ENCODE measurements around the gene KRT23. TPM values are rescaled to one million over a fixed set of nuclear protein-coding genes. Genes with fewer than 3 reads are reported as not detected.

Gene KRT23
- total and polyA plus RNA-seq, 2 experiments from 2014 or later = not detected

- no peak for TF ChIP-seq ZNF462 (CRISPR knock-in tag; IDR thresholded peaks at IDR 0.05)
These were observed 34.9 kb downstream of the KRT23 start (continued) for GRCh38 chr17:40902498-40902897.

- Histone ChIP-seq H3K4me2 (no peak overlapping the region), H2AFZ (no peak overlapping the region), H3K27ac (ENCODE audit: low read depth) (no peak overlapping the region), H3K4me1 (ENCODE audit: insufficient read depth) (no peaks in the 10 kb centered on the region; the same call in 1 of the 2 replicates), H3F3A (replicated peaks; ENCODE audit: low read depth) (no peaks in the 10 kb centered on the region), H4K20me1 (replicated peaks; ENCODE audit: insufficient read depth) (no peaks in the 10 kb centered on the region), H3K27me3 (ENCODE audit: insufficient read depth) (no peaks in the 10 kb centered on the region), H3K9me2 (ENCODE audit: insufficient read depth) (no peaks in the 10 kb centered on the region), H3K4me3 (no peak overlapping the region), H3K79me2 (replicated peaks; ENCODE audit: insufficient read depth) (no peaks in the 10 kb centered on the region), H3K36me3 (ENCODE audit: insufficient read depth) (no peaks in the 10 kb centered on the region)
- peaks cover 2% of the 10 kb centered on the region for H3K27me3 Mint-ChIP-seq (ENCODE audit: insufficient read depth, low read depth, poor library complexity)
- H3K9me3 Mint-ChIP-seq = no peaks in the 10 kb centered on the region
- ATAC-seq = peak; percentile 53
- H3K4me1 Mint-ChIP-seq = peaks cover 11% of the 10 kb centered on the region; the same call in 2 of the 3 replicates
- H3K36me3 Mint-ChIP-seq (ENCODE audit: low read depth) = no peaks in the 10 kb centered on the region
- DNase-seq (ENCODE audit: low spot score) = no peak
- H3K4me3 Mint-ChIP-seq = no peak overlapping the region
- TF ChIP-seq JUNB (IDR thresholded peaks at IDR 0.05; ENCODE audit: unreplicated experiment) (no peak), NANOG (IDR thresholded peaks at IDR 0.05; ENCODE audit: borderline replicate concordance) (no peak), POLR2AphosphoS5 (IDR thresholded peaks at IDR 0.05; ENCODE audit: low read depth) (no peak), STAT1 (IDR thresholded peaks at IDR 0.05; ENCODE audit: unreplicated experiment) (no peak), REST (IDR thresholded peaks at IDR 0.05; ENCODE audit: unreplicated experiment) (no peak)
- H3K27ac Mint-ChIP-seq = no peak overlapping the region
These were observed 35.4 kb downstream of the KRT23 start for GRCh38 chr17:40901981-40902474.

Data from GM23338 (cell line).